HG03558 (cell line): ENCODE measurements around the gene SLC25A11.
"Not testable (repeated sequence)": the region's sequence is repeated elsewhere in the genome, so short reads cannot be mapped to it uniquely, and the experiment has no call there.

Experiments
- ATAC-seq: cut with Tn5 transposase; IDR thresholded peaks from one replicate; pipeline ENCODE4 v1.9.1; 2021; ENCODE audit warnings: moderate number of reproducible peaks; ENCODE audit not compliant: unreplicated experiment; ENCODE audit errors: extremely low read depth

The SLC25A11 gene

DNA sequence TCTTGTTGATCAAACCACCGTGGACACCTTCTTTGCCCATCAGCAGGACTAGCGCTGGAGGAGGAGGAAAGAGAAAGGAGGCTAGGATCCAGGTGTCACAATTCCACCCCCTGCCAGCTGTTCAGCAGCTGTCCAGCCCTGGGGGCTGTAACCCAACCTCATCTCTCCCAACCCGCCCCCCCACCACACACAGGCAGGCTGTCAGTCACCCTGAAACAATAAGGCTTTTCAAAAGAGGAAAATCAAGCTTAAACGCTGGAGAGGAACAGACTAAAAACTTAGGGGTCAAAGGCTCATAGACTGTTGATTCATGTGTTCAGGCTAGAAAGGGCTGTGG lies 6.1 kb upstream of the SLC25A11 start:
- no peak for ATAC-seq

DNA sequence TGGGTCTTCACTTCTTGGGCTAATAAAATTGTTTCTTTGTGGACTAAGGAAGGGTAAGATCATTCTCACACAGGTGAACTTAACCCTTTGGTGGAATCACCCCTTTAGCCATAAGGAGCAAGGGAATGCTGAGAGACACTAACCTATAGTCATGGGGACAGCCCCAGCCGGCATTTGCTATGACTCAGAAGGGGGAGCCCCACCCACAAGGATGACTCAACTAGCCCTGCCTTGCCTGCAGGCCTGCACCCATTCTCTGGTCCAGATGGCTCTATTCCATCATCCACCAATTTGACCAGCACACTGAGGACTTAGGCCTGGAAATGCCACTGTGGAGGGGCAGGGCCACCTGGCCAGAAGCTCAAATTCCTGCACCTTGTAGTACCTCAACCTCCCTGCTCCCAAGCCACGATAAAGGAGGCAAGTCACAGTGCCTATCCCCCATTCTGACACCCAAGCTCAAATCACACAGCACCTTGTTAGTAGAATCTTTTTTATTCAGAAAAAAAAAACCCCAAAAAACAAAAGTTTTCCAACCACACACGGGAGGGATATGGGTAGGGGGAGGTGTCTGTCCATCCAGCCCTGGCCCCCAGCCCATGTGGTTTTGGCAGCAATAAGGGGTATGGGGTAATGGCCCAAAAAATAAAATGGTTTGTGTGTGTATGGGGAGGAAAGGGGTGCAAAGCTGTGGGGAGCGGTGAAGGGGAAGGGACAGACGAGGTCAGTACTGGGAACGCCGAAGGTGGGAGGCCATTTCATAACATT lies 5.5 kb upstream of the SLC25A11 start:
- no peak for ATAC-seq

DNA sequence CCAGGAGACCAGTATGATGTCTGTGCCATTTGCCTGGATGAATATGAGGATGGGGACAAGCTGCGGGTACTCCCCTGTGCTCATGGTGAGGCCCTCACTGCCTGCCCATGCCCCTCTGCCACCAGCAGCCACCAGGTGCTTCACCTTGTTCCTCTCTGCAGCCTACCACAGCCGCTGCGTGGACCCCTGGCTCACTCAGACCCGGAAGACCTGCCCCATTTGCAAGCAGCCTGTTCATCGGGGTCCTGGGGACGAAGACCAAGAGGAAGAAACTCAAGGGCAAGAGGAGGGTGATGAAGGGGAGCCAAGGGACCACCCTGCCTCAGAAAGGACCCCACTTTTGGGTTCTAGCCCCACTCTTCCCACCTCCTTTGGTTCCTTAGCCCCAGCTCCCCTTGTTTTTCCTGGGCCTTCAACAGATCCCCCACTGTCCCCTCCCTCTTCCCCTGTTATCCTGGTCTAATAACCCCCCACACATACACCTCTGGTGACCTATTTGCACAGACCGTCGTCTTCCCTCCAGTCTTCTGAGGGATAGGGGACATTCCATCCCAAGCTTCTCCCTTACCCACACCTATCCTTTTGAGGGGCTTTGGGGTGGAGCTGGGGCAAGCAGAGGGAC lies 4.8 kb upstream of the SLC25A11 start:
- no peak for ATAC-seq

DNA sequence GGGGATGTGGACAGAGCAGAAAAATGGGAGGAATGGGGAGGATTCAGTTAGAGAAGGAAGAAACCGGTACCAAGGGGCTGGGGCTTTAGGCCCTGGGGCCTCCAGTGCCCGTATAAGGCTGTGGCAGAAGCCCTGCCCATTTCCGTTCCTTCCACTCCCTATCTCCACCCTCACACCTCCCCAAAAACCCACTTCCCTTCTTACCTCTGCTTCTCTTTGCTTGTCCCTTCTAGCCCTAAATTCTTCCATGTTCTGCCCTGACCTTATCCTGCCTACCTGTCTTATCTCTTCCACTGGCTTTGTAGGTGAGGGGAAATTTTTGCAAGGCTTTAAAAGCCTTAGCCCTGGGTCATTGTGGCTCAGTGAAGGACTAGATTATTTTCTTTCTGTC lies 4.3 kb upstream of the SLC25A11 start:
- ATAC-seq = no peak

DNA sequence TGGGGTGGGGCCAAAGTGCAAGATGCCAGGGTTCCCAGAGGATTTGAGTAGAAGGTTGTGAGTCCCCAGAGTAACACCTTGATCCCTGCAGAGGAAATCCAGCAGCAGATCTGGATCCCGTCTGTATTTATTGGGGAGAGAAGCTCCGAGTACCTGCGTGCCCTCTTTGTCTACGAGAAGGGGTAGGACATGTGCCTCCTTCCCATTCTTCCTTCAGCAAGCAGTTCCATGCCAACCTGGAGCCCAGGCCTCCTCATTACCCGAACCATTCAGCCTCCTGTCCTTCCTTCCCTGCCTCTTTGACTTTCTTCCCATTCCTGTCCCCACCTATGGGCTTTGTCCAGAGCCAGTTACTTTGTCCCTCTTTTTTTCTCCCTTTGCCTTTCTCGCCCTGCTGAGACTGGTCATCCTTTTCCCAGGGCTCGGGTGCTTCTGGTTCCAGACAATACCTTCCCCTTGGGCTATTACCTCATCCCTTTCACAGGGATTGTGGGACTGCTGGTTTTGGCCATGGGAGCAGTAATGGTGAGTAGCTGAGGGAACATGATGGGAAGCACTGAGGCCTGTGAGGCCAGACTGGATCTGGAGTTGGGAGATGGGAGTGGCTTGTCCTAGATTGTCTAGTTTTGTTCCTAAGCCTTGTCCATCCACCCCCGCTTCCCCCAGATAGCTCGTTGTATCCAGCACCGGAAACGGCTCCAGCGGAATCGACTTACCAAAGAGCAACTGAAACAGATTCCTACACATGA lies 3.1 kb upstream of the SLC25A11 start:
- no peak for ATAC-seq

DNA sequence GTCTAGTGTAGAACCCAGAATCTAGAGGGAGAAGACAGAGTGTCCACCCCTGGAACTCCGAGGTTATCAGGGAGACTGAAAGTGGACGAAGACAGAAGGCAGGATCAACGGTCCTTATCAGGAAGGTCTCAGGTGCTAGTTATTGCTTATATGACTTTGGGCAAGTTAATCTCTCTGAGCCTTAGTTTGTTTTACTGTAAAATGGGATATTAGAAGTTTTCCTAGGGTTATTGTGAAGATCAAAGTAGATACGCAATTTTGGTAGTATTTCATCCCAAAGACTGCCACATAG lies 1.4 kb upstream of the SLC25A11 start:
- ATAC-seq = no peak

DNA sequence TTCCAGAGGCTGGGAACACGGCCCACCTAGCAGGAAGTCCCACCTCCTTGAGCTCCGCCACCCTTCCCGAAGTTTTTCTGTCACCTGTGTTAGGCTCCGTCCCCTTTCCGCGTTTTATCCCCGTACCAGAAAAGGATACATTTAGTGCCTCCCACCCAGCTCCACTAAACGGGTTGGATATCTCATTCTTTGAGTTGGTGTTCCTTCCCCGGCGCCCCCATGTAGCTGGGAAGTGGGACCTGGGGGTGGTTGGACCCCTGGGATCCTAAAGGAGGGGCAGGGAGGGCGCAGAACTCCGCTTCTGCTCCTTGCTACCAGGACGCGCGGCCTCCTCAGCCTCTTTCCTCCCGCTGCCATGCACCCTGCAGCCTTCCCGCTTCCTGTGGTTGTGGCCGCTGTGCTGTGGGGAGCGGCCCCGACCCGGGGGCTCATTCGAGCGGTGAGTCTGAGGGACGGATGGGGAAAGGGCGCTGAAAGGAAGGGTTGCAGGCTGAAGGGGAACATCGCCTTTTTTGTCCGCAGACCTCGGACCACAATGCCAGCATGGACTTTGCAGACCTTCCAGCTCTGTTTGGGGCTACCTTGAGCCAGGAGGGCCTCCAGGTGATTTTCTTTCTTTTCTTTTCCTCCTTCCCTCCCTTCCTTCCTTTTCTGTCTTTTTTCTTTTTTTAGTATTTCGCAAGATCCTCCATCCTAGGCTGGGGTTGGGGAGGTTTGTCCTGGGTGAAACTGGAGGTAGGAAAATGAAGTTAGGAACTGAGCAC lies 891 bp upstream of the SLC25A11 start:
- no peak for ATAC-seq

DNA sequence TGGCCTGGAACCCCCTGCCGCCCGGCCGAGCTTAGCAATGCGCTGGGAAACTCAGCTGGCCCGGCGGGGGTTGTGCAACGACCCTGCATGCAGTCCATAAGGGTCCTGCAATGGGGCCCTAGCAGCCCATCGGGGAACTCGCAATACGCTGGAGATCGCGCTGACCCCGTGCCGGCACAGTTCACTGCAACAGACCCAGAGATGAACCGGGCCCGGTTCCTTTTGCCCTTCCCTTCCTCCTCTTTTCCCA lies 375 bp downstream of the SLC25A11 start:
- ATAC-seq = no peak

DNA sequence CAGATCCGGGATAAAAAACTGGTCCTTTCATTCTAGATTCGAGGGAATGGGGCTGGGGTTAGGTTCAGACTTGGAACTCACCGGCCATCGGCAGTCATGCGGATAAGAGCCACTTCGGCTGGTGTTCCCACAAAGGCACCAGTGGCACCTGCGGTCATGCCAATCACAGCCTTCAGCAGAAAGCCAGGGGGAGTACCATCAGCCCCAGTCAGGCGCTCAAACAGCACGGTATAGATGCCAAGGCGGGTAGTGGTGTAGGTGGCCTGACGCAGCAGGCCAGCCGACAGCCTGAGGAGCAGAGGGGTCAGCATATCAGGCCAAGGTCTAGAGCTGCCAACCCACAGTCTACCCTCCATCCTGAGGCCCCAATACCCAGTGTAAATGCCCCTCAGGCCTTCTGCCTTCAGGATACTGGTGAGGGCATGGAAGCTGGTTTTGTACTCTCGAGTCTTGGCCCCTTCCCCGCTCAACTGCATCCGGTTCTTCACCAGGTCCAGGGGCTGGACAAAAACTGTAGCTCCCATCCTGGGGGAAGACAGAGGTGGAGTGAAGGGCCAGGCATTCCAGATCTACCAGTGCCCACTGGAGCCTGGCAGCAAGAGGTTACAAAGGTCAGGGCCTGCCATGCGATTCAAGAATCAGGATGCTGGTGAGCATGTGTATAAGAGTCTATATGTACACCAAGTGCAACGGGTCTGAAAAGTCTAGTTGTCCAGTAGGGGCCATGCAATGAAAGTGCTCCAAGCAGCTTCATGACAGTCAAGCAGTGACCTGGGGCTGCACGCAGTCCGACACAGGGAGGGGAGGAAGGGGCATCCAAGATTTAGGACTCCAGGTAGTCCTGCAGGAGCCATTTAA lies 929 bp downstream of the SLC25A11 start:
- no peak for ATAC-seq

DNA sequence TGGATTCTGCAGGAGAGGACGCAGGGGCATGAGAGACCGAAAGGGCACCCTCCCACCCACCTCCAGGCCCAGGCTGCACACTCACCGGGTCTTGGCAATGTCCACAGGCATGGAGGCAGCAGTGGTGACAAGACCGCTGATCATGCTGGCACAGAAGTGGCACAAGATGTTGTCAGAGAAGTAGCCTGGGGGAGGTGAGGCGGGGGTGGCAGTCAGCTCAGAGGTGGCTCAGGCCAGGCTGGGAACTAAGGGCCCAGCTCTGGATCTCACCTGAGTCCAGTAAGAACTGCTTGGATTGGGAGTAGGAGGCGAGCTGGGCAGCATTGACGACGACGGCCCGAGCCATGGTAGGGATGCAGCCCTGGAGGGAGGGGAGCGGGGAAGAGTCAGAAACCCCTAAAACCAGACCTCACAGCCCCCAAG lies 1.8 kb downstream of the SLC25A11 start:
- no peak for ATAC-seq

DNA sequence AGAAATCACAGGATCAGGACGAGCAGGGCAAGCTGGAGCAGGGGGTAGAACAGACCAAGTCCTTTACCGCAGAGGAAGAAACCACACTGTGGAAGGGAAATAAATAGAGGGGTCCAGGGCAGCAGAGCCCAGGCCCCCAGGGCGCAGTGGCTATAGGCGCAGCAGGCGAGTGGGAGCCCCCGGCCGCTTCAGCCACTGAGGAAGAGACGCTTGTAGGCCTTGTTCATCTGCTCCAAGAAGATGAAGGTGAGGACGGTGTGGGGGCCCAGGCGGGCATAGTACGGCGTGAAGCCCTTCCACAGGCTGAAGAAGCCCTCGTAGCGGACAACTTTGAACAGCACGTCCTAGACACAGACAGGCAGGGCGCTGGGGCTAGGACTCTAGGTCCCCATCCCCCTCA lies 2.3 kb downstream of the SLC25A11 start:
- no peak for ATAC-seq

DNA sequence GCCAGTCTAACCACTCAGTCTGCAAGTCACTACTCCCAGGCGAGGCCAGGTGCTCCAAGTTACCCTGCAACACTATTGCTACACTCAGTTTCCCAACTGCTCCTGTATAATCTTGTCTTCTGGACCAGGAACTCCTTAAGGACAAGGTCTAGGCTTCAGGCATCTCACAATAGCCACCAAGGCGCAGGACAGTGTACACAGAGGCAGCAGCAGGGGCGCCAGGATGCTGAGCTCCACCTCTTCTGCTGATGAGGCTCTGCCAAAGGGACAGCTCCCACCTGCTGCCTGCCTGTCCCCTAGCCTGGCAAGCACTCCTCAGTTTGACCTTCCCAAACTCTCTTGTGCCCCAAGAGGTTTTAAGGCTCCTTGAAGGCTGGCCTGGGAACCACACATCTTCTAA lies 3.4 kb downstream of the SLC25A11 start:
- no peak for ATAC-seq

DNA sequence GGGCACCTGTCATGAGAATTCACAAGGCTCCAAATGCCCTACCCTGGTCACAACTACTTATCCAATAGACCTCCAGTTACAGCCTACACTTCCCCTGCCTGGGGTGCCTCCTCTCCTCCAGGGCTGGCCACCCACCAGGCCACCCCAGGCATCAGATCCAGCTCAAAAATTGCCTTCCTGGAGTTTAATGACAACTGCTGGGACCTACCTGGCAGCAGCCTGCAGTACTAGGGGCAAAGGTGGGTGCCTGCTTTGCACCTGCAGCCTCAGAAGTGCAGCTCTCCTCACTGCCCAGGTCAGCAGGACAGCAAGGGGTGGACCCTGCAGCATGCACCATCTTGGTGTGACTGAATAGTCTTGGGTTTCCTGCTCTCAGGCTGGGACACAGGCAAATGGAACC lies 4.2 kb downstream of the SLC25A11 start:
- no peak for ATAC-seq

DNA sequence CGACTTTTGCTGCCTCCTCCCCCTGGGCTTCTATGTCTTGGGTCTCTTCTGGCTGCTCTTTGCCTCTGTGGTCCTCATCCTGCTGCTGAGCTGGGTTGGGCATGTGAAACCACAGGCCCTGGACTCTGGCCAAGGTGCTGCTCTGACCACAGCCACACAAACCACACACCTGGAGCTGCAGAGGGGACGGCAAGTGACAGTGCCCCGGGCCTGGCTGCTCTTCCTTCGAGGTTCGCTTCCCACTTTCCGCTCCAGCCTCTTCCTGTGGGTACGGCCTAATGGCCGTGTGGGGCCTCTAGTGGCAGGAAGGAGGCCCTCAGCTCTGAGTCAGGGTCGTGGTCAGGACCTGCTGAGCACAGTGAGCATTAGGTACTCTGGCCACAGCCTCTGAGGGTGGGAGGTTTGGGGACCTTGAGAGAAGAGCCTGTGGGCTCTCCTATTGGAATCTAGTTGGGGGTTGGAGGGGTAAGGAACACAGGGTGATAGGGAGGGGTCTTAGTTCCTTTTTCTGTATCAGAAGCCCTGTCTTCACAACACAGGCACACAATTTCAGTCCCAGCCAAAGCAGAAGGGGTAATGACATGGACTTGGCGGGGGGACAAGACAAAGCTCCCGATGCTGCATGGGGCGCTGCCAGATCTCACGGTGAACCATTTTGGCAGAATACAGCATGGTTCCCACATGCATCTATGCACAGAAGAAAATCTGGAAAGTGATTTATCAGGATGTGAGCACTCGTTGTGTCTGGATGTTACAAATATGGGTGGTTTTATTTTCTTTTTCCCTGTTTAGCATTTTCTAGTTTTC lies 5.5 kb downstream of the SLC25A11 start:
- no peak for ATAC-seq

DNA sequence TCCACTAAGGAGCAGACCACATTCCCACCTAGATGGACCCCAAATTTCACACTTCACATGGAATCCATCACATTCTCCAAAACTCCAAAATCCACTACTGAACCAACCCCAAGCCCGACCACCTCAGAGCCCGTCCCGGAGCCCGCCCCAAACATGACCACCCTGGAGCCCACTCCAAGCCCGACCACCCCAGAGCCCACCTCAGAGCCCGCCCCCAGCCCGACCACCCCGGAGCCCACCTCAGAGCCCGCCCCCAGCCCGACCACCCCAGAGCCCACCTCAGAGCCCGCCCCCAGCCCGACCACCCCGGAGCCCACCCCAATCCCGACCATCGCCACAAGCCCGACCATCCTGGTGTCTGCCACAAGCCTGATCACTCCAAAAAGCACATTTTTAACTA lies 6.2 kb downstream of the SLC25A11 start:
- ATAC-seq = no peak

DNA sequence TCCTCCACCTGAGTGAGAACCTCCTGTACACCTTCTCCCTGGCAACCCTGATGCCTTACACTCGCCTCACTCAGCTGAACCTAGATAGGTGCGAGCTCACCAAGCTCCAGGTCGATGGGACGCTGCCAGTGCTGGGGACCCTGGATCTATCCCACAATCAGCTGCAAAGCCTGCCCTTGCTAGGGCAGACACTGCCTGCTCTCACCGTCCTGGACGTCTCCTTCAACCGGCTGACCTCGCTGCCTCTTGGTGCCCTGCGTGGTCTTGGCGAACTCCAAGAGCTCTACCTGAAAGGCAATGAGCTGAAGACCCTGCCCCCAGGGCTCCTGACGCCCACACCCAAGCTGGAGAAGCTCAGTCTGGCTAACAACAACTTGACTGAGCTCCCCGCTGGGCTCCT lies 7.1 kb downstream of the SLC25A11 start:
- no peak for ATAC-seq

DNA sequence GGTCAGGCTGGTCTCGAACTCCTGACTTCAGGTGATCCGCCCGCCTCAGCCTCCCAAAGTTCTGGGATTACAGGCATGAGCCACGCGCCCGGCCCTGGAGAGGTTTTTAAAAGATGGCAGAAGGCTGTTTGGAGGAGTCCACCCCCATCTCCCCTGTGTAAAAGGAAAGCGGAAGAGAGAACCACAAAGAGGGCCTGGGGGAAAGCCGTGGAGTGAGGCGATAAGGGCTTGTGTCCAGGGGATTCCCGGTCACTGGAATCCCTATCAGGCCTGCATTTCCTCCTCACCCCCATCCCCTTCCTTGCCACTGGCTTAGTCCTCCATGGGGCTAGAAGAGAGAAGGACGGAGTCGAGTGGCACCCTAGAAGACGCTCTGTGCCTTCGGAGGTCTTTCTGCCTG lies 7.9 kb downstream of the SLC25A11 start, which contains the start of gene GP1BA:
TSS of gene GP1BA (plus strand) at position 315 of the 400 bp plus-strand sequence. CDS start 328 bp downstream, outside the sequence.
- ATAC-seq = no peak

DNA sequence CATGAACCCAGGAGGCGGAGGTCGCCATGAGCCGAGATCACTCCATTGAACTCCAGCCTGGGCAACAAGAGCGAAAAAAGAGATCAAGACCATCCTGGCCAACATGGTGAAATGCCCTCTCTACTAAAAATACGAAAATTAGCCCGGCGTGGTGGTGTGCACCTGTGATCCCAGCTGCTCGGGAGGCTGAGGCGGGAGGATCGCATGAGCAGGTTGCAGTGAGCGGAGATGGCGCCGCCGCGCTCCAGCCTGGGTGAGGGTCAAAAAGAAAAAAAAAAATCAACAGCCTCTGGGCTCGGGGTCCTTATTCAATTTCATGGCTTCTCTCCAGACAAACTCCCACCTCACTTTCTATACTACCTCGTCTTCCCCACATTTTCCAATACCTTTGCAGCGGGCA lies 11.0 kb downstream of the SLC25A11 start:
- no peak for ATAC-seq

DNA sequence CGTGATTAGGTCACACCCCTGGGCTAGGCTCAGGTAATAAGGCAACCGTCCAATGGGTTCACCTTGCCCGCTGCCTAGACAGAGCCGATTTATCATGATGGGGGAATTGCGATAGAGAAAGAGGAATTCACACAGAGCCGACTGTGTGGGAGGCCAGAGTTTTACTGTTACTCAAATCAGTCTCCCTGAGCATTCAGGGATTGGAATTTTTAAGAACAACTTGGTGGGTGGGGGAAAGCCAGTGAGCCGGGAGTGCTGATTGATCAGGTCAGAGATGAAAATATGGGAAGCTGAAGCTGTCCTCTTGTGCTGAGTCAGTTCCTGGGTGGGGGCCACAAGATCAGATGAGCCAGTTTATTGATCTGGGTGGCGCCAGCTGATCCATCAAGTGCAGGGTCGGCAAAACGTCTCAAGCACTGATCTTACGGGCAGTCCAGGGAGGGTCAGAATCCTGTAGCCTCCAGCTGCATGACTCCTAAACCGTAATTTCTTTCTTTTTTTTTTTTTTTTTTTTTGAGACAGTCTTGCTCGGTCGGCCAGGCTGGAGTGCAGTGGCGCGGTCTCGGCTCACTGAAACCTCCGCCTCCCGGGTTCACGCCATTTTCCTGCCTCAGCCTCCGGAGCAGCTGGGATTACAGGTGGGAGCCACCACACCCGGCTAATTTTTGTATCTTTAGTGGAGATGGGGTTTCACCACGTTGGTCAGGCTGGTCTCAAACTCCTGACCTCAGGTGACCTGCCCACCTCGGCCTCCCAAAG lies 13.1 kb downstream of the SLC25A11 start:
- not testable (repeated sequence) for ATAC-seq
